Endothelial cell of umbilical vein (primary cell): ENCODE measurements around the gene RPL3. TPM values are rescaled to one million over a fixed set of nuclear protein-coding genes. Genes with fewer than 3 reads are reported as not detected.
"Not testable (repeated sequence)": the region's sequence is repeated elsewhere in the genome, so short reads cannot be mapped to it uniquely, and the experiment has no call there.

Source experiments
- BruUV-seq: library from RNA; stranded (reverse); fragments of 400-500 nt; replicated peaks from 2 replicates; lab custom pipeline; 2021; lab: Mats Ljungman, UMichigan
- CTCF ChIA-PET: fragments of 300-600, 350-600 bp; sonication (Branson Sonifier 250); formaldehyde crosslinking; loops from one replicate; lab custom pipeline; 2021; ENCODE audit warnings: antibody characterized with exemption, inconsistent platforms; lab: Charles Lee
- POLR2A ChIA-PET: fragments of 300-600, 350-600 bp; sonication (Branson Sonifier 250); formaldehyde crosslinking; loops from one replicate; lab custom pipeline; 2021; ENCODE audit warnings: antibody characterized with exemption, inconsistent platforms; lab: Charles Lee
- DNase-seq: peaks from one replicate; pipeline ENCODE4 v3.0.0-alpha.2; 2011; ENCODE audit warnings: low read depth, low spot score
- FAIRE-seq: peaks from 2 replicates; lab custom pipeline; 2011; peaks lifted over from hg19 to GRCh38; lab: Jason Lieb, UNC
- H2AFZ ChIP-seq: 2 replicates; pipeline ENCODE4 v1.6.0; 2012; ENCODE audit warnings: low read depth, low read length, control low read depth, inconsistent platforms
- H3K27ac ChIP-seq: 2 replicates; pipeline ENCODE4 v1.5.1; 2011; ENCODE audit warnings: low read depth, mild to moderate bottlenecking, control low read depth, low read length, moderate library complexity; ENCODE audit not compliant: insufficient read depth
- H3K27me3 ChIP-seq, 2 experiments: 2 replicates each; pipeline versions ENCODE4 v1.6.0 to v1.6.1; 2011; ENCODE audit warnings: low read length in 2 of 2, mixed read lengths in 1 of 2; ENCODE audit not compliant: control insufficient read depth in 2 of 2, insufficient read depth in 2 of 2
- H3K36me3 ChIP-seq, 2 experiments: 2 replicates in 1 of 2; 3 replicates in 1 of 2; pipeline ENCODE4 v1.5.1; 2011; ENCODE audit warnings: low read length in 2 of 2, mild to moderate bottlenecking in 1 of 2, moderate library complexity in 1 of 2; ENCODE audit not compliant: control insufficient read depth in 2 of 2, insufficient read depth in 2 of 2; ENCODE audit errors: extremely low read depth in 1 of 2
- H3K4me1 ChIP-seq: 3 replicates; pipeline ENCODE4 v1.5.1; 2011; ENCODE audit warnings: mild to moderate bottlenecking, low read length; ENCODE audit not compliant: control insufficient read depth, insufficient read depth; ENCODE audit errors: extremely low read depth
- H3K4me2 ChIP-seq: 2 replicates; pipeline ENCODE4 v1.6.1; 2011; ENCODE audit warnings: low read length, control low read depth, mixed read lengths; ENCODE audit not compliant: insufficient read depth
- H3K4me3 ChIP-seq, 3 experiments: fragments of 200-600 bp in 1 of 3; sonication (generic), shearing (Covaris generic) in 1 of 3; replicated peaks in 1 of 3; 2 replicates each; pipeline ENCODE4 v1.5.1; 2011 to 2016; ENCODE audit warnings: control low read depth in 3 of 3, low read length in 3 of 3, mild to moderate bottlenecking in 2 of 3, inconsistent platforms in 1 of 3, low read depth in 1 of 3, moderate library complexity in 1 of 3; ENCODE audit not compliant: insufficient read depth in 1 of 3
- H3K79me2 ChIP-seq: 2 replicates; pipeline ENCODE4 v1.6.0; 2012; ENCODE audit warnings: low read length, inconsistent platforms; ENCODE audit not compliant: control insufficient read depth, insufficient read depth
- H3K9ac ChIP-seq: replicated peaks from 2 replicates; pipeline ENCODE3; 2011; ENCODE audit warnings: low read length, control low read depth; ENCODE audit not compliant: insufficient read depth; ENCODE audit errors: extremely low read depth
- H3K9me1 ChIP-seq: replicated peaks from 3 replicates; pipeline ENCODE4 v1.6.0; 2011; ENCODE audit warnings: mild to moderate bottlenecking, low read length; ENCODE audit not compliant: control insufficient read depth, insufficient read depth; ENCODE audit errors: extremely low read depth
- H3K9me3 ChIP-seq: replicated peaks from 2 replicates; pipeline ENCODE4 v1.5.1; 2012; ENCODE audit warnings: low read length, inconsistent platforms; ENCODE audit not compliant: control insufficient read depth, insufficient read depth
- H4K20me1 ChIP-seq: replicated peaks from 2 replicates; pipeline ENCODE3; 2011; ENCODE audit warnings: mild to moderate bottlenecking, low read length; ENCODE audit not compliant: control insufficient read depth, insufficient read depth; ENCODE audit errors: extremely low read depth
- EZH2 ChIP-seq: IDR thresholded peaks from 2 replicates; pipeline ENCODE4 v1.6.1; 2012; ENCODE audit warnings: borderline replicate concordance, low read depth, mild to moderate bottlenecking, moderate library complexity, low read length, inconsistent platforms; ENCODE audit not compliant: severe bottlenecking
- FOS ChIP-seq: IDR thresholded peaks from 2 replicates; pipeline ENCODE4 v1.6.1; 2011; ENCODE audit warnings: mild to moderate bottlenecking, low read length, moderate library complexity, borderline replicate concordance; ENCODE audit not compliant: insufficient read depth
- GATA2 ChIP-seq: IDR thresholded peaks from 2 replicates; pipeline ENCODE4 v1.7.0; 2011; ENCODE audit warnings: low read depth, mild to moderate bottlenecking, moderate library complexity, mixed read lengths, low read length; ENCODE audit not compliant: insufficient read length, insufficient read depth
- JUN ChIP-seq: IDR thresholded peaks from 2 replicates; pipeline ENCODE4 v1.6.1; 2011; ENCODE audit warnings: borderline replicate concordance, low read depth; ENCODE audit not compliant: insufficient read length, insufficient read depth
- POLR2A ChIP-seq: IDR thresholded peaks from 2 replicates; pipeline ENCODE4 v1.6.1; 2012; ENCODE audit warnings: low read depth, mild to moderate bottlenecking, control low read depth, low read length
- POLR2AphosphoS5 ChIP-seq: IDR thresholded peaks from 2 replicates; pipeline ENCODE4 v1.6.1; 2012; ENCODE audit warnings: low read depth, mild to moderate bottlenecking, control low read depth, low read length, moderate library complexity; ENCODE audit not compliant: insufficient read depth
- dilution Hi-C: fragments of 300-500 bp; cut with MboI; formaldehyde crosslinking; loops from one replicate; pipeline ENCODE4 v1.15.0; 2019; ENCODE audit warnings: low sequenced_read_pairs; ENCODE audit not compliant: extremely low pct_ligation_motif_present
- intact Hi-C: fragments of 100-400 bp; cut with micrococcal nuclease; formaldehyde crosslinking; loops from one replicate; pipeline ENCODE4 v1.10.0; 2022
- polyA plus RNA-seq, 4 experiments: library from polyadenylated mRNA; depleted of rRNA in 3 of 4; stranded (reverse) in 3 of 4; unstranded in 1 of 4; fragments of >200 nt; gene quantifications; 2 replicates each; pipeline versions ENCODE4 v1.2.1 to v1.2.3, GENCODE V29; 2011 to 2012; ENCODE audit warnings: missing spikeins in 1 of 4
- total RNA-seq: library from RNA; stranded (reverse); gene quantifications from 2 replicates; pipeline ENCODE4 v1.2.3, GENCODE V29; 2021
- TF ChIP-seq, protein P1 (sequence below): IDR thresholded peaks from 2 replicates; pipeline ENCODE4 v1.6.1; 2011; ENCODE audit not compliant: insufficient read depth, insufficient read length

RPL3 gene
- total and polyA plus RNA-seq, 2 donors (not counting 3 experiments of a cell fraction or from before 2014, with no cell fraction given), result 1,954 to 4,065 TPM

DNA sequence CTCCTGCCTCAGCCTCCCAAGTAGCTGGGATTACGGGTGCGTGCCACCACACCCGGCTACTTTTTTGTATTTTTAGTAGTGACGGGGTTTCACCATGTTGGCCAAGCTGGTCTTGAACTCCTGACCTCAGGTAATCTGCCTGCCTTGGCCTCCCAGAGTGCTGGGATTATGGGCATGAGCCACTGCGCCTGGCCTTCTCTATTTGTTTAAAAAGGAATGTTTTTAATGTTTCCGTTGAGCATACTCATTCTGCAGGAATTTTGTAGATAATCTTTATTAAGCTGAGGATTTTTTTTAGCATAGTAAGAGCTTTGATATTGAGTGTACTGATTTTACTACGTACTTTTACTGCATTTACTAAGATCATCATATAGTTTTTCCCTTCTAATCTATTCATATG, 20.4 kb upstream of the RPL3 start:
- H3K9ac ChIP-seq, dilution Hi-C loops, H2AFZ ChIP-seq, FAIRE-seq, H3K27ac ChIP-seq, H3K79me2 ChIP-seq, H3K9me1 ChIP-seq, H3K36me3 ChIP-seq, H4K20me1 ChIP-seq, H3K4me3 ChIP-seq, H3K4me1 ChIP-seq, BruUV-seq, H3K4me2 ChIP-seq, H3K9me3 ChIP-seq: not testable (repeated sequence)
- ChIA-PET POLR2A (interaction anchor here (0.6 kb wide), 2 partner anchors 20 to 21 kb away, joined by 3 to 7 read pairs; partner anchors contain the start of gene RPL3), CTCF (interaction anchor here (0.6 to 2.0 kb wide), 6 partner anchors 8 to 189 kb away, joined by 3 to 9 read pairs (median 3); a partner anchor contains a TSS)
- H3K27me3 ChIP-seq, result peaks cover 5 to 10% of the 10 kb centered on the region in 2 experiments
- intact Hi-C loops, result loop anchor here (10.0 kb wide), 1 partner anchor 155 kb away; no protein-coding TSS in a partner anchor
- peak; percentile 20 for DNase-seq

DNA sequence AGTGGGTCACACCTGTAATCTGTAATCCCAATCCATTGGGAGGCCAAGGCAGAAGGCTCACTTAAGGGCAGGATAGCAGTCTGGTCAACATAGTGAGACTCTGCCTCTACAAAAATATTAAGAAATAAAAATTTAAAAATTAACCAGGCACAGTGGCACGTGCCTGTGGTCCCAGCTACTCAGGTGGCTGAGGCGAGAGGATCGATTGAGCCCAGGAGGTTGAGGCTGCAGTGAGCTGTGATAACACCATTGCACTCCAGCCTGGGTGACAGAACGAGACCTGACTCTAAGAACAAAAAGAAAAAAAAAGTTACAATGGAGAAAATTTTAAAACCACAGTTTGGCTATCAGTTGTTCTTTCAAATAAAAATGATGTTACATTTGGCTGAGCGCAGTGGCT, 17.0 kb upstream of the RPL3 start:
- TF ChIP-seq POLR2A (no peak), JUN (no peak), GATA2 (no peak), FOS (no peak), POLR2AphosphoS5 (no peak), EZH2 (no peak)
- TF ChIP-seq, protein P1, sequence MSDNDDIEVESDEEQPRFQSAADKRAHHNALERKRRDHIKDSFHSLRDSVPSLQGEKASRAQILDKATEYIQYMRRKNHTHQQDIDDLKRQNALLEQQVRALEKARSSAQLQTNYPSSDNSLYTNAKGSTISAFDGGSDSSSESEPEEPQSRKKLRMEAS, result no peak
- intact Hi-C loops (no loop called here), dilution Hi-C loops (no loop called here)
- no peaks in the 10 kb centered on the region for H3K27me3 ChIP-seq
- no peak overlapping the region for H3K4me2 ChIP-seq
- DNase-seq (no peak), FAIRE-seq (no peak)
- no peaks in the 10 kb centered on the region for H3K79me2 ChIP-seq
- ChIA-PET POLR2A (no interaction called here), CTCF (no interaction called here)
- H4K20me1 ChIP-seq, result no peaks in the 10 kb centered on the region
- H3K4me1 ChIP-seq, result peaks cover 5% of the 10 kb centered on the region
- no peak overlapping the region for H3K27ac ChIP-seq
- no peaks in the 10 kb centered on the region for H3K9me3 ChIP-seq
- no TSS peak for BruUV-seq
- no peaks in the 10 kb centered on the region for H3K36me3 ChIP-seq
- no peak overlapping the region for H2AFZ ChIP-seq
- no peak overlapping the region for H3K9ac ChIP-seq
- no peaks in the 10 kb centered on the region for H3K9me1 ChIP-seq
- no peak overlapping the region for H3K4me3 ChIP-seq
